ENCODE data around the gene RIOK2. TPM values are rescaled to one million over a fixed set of nuclear protein-coding genes. Genes with fewer than 3 reads are reported as not detected.
"Not testable (repeated sequence)": the region's sequence is repeated elsewhere in the genome, so short reads cannot be mapped to it uniquely, and the experiment has no call there.

RIOK2 gene
- total RNA-seq, 2 donors from 2014 or later: 21.4 to 32.2 TPM

DNA sequence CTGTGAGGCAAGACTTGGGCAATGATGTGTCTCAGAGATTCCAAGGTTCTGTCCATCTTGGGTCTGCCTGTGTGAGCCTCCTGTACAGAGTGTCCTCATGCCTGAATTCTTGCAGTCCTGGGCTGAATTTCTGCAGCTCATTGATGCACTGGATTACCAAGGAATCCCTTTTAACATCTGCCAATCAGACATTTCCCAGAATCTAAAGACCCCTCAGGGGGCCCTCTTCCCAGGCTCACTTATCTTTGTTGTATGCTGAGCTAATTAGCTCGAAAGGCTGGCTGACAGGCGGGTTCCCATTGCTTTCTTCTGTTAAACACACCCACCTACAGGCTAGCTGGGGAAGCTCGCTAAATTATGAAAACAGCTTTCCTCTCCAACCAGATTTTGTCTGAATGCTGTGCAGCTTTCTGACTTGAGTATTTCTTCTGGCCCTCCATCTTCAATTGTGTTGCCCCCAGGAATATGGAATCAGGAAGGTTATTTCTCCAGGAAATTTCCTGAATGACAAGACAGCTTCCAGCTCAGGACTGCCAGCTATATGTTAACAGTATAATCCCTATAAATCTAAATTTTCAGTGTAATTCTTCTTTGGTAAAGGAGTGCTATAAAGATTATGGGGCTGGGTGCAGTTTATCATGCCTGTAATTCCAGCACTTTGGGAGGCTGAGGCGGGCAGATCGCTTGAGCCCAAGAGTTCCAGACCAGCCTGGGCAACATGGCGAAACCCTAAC, 40.4 kb downstream of the RIOK2 start, which contains the start of gene LIX1:
Gene LIX1 (minus strand): TSS at position 91 of the 734 bp plus-strand sequence. CDS start 35 bp downstream, at position 56.
- H3K27ac Mint-ChIP-seq: no peak within 1 kb of the TSS

GRCh38 chr5:97141539-97141938, 41.5 kb downstream of the RIOK2 start:
- ATAC-seq: no peak

More for the DNA sequence above, 40.4 kb downstream of the RIOK2 start, which contains the start of gene LIX1:
- DNase-seq (ENCODE audit: low spot score in 2 of 2) (peak in 1 of 2 donors; percentile 23), ATAC-seq (peak; percentile 43 to 71)
- H3K9me3 Mint-ChIP-seq: no peaks in the 10 kb centered on the region
- H3K36me3 Mint-ChIP-seq: no peaks in the 10 kb centered on the region

DNA sequence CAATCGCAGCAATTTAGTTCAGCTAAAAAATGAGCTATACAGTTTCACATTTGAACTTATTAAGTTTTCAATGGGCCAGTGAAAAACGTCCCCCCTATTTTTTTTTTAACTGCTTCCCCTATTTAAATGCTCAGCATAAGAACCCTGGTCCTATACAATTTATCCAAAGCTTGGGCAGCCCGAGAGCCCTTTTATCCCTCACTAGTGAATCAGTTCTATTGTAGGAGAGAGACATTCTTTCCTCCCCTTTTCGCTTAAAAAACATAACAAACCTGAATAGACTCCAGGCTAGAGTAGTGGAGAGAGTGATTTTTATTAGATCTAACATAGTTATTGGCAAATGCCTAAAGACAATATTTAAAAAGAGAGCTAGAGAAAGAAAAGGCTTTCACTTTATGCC, 42.0 kb downstream of the RIOK2 start:
- Mint-ChIP-seq H3K27ac (no peak overlapping the region), H3K36me3 (no peaks in the 10 kb centered on the region), H3K9me3 (no peaks in the 10 kb centered on the region)
- DNase-seq (ENCODE audit: low spot score in 2 of 2): no peak
- no peak for ATAC-seq

More at GRCh38 chr5:97141539-97141938, 41.5 kb downstream of the RIOK2 start:
- H3K36me3 Mint-ChIP-seq: no peaks in the 10 kb centered on the region
- no peaks in the 10 kb centered on the region for H3K9me3 Mint-ChIP-seq
- no peak overlapping the region for H3K27ac Mint-ChIP-seq
- DNase-seq (ENCODE audit: low spot score in 2 of 2): no peak

DNA sequence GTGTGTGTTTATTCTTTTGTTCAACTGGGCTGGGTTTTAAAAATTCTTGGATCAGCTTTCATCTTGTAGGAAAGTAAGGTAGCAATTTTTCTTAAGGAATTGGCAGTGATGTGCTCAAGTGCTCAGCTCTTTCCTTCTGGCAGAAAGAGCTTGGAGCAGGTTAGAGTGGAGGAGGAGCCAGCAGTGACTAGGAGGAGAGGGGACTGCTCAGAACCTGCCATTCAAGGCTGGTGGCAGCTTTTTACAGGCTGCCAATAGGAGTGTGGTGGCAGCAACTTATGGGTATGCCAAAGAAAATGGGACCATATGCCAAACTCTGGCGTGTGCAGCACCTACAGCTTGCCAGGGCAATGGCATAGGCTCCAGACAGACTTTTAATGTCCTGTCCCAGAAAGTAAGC, 42.8 kb downstream of the RIOK2 start:
- ATAC-seq; H3K27ac Mint-ChIP-seq; DNase-seq (ENCODE audit: low spot score in 2 of 2); H3K9me3 Mint-ChIP-seq; H3K36me3 Mint-ChIP-seq: not testable (repeated sequence)

- H3K27ac Mint-ChIP-seq: no peak overlapping the region
- ATAC-seq (no peak), DNase-seq (ENCODE audit: low spot score in 2 of 2) (no peak)
- H3K36me3 Mint-ChIP-seq: no peaks in the 10 kb centered on the region
- H3K9me3 Mint-ChIP-seq: no peaks in the 10 kb centered on the region
These were observed 46.6 kb downstream of the RIOK2 start for GRCh38 chr5:97136475-97136874.

DNA sequence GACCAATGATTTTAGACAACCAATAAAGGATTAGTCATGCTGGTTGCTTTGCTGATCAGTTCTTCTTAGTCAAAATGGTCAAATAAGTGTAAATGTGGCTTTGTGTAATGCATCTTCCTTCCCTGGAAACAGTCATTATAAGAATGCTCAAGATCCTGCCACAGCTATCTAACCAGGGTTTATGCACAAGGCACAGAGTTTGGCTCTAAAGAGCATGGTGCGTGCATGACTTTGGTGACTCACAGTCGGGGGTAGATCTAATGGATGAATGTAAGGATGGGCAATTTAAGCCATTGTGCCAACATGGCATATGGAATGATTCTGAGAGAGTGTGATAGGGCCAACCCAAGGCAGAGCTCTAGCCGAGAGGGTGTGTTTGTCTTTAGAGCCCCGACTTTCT, 47.2 kb downstream of the RIOK2 start:
- no peaks in the 10 kb centered on the region for H3K36me3 Mint-ChIP-seq
- DNase-seq (ENCODE audit: low spot score in 2 of 2) (peak in 1 of 2 donors; percentile 28), ATAC-seq (peak; percentile 63 to 98)
- no peak overlapping the region for H3K27ac Mint-ChIP-seq
- H3K9me3 Mint-ChIP-seq: no peaks in the 10 kb centered on the region

GRCh38 chr5:97134634-97135033, 48.4 kb downstream of the RIOK2 start:
- Mint-ChIP-seq H3K36me3 (no peaks in the 10 kb centered on the region), H3K9me3 (no peaks in the 10 kb centered on the region), H3K27ac (no peak overlapping the region)
- ATAC-seq: no peak
- DNase-seq (ENCODE audit: low spot score in 2 of 2): no peak

- H3K36me3 Mint-ChIP-seq: no peaks in the 10 kb centered on the region
- no peak overlapping the region for H3K27ac Mint-ChIP-seq
- DNase-seq (ENCODE audit: low spot score in 2 of 2) (no peak), ATAC-seq (no peak)
- no peaks in the 10 kb centered on the region for H3K9me3 Mint-ChIP-seq
These were observed 49.9 kb downstream of the RIOK2 start for GRCh38 chr5:97133101-97133500.

GRCh38 chr5:97131921-97132320, 51.1 kb downstream of the RIOK2 start:
- no peak for DNase-seq (ENCODE audit: low spot score in 2 of 2)
- H3K36me3 Mint-ChIP-seq: no peaks in the 10 kb centered on the region
- no peak for ATAC-seq
- no peak overlapping the region for H3K27ac Mint-ChIP-seq
- no peaks in the 10 kb centered on the region for H3K9me3 Mint-ChIP-seq

GRCh38 chr5:97131139-97131710, 51.8 kb downstream of the RIOK2 start:
- Mint-ChIP-seq H3K9me3 (no peaks in the 10 kb centered on the region), H3K36me3 (no peaks in the 10 kb centered on the region), H3K27ac (no peak overlapping the region)
- DNase-seq (ENCODE audit: low spot score in 2 of 2): no peak
- no peak for ATAC-seq

DNA sequence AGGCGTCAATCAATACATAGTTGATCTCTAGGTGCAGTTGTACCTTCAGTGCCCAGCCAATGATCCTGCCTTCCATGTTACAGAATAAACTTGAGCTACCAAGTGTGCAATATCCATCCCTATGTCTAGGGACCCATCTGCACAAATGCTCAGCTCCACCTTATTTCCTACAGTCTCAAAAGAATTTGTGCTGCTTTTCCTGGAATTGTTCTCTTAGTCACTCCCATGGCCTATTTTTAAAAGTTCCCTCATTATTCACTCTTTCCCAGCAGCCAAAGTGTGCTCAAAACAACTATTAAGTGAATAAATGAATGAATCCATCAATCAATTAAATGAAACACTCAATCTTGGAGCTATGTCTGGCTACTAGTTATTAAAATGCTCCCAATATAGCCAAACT, 55.3 kb downstream of the RIOK2 start:
- H3K9me3 Mint-ChIP-seq: no peaks in the 10 kb centered on the region
- DNase-seq (ENCODE audit: low spot score in 2 of 2) (no peak), ATAC-seq (no peak)
- H3K36me3 Mint-ChIP-seq: no peaks in the 10 kb centered on the region
- no peak overlapping the region for H3K27ac Mint-ChIP-seq

DNA sequence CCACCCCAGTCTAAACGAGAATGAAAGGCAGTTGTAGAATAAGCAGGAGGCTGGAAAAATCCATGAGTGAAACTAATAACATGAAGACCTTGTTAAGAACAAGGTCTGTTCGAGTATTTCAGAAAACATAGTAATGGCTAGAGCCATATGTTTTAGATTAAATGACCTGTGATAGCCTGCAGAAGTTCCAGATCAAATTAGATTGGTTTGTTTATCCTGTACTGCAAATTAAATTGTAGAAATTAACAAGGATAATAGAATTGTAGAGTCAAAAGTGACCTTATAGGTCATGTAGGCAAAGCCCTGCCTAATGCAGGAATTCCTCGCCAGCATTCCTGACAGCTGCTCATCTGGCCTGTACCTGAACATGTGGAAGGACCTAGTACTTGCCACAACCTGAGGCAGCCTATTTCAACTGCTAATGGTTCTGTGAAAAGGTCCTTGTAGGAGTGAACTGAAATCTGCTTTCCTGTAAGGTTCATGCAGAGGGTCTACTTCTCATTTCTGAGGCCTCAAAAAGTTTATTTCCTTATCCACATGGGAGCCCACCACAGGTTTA, 57.8 kb downstream of the RIOK2 start:
- H3K36me3 Mint-ChIP-seq: no peaks in the 10 kb centered on the region
- no peak for ATAC-seq
- H3K27ac Mint-ChIP-seq: no peak overlapping the region
- no peak for DNase-seq (ENCODE audit: low spot score in 2 of 2)
- no peaks in the 10 kb centered on the region for H3K9me3 Mint-ChIP-seq

DNA sequence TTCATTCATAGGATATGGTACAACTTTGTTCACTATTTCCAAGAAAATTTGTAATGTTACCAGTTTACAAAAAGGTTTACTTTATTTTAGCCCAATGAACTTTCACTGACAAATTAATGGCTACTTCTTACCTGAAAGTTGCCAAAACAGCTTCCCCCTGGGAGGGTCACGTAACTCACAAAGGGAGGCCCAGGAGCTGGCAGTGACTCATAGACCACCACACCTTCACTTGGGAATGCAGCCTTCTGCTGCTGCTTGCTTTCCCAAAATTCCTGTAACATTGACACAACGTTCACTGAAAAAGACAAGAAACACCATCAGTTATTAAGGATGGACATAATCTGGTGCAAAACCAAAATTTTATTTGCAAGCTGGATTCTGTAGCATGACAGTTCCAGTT, 58.7 kb downstream of the RIOK2 start:
- no peaks in the 10 kb centered on the region for H3K9me3 Mint-ChIP-seq
- ATAC-seq: no peak
- no peaks in the 10 kb centered on the region for H3K36me3 Mint-ChIP-seq

DNA sequence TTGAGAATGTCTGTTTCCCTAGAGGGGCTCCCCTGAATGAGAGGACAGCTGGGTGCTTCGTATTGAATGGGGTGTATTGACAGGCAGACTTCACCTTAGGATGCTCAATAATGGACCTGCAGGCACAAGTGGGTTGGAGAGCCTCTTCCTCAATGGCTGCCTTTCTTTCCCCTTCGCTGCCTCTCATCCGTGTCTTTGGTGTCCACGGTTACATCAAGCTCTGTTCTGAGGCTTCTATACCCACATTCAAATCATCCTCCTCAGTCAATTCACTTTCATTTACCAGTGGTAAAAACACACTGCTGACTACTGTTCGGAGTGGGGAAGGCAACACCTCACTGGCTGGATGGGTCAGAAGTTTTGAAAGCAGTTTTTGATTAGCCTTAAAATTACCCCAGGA, 61.2 kb downstream of the RIOK2 start:
- no peak for DNase-seq (ENCODE audit: low spot score in 2 of 2)
- Mint-ChIP-seq H3K27ac (no peak overlapping the region), H3K9me3 (no peaks in the 10 kb centered on the region)

More for the DNA sequence above, 58.7 kb downstream of the RIOK2 start:
- no peak overlapping the region for H3K27ac Mint-ChIP-seq
- DNase-seq (ENCODE audit: low spot score in 2 of 2): no peak

DNA sequence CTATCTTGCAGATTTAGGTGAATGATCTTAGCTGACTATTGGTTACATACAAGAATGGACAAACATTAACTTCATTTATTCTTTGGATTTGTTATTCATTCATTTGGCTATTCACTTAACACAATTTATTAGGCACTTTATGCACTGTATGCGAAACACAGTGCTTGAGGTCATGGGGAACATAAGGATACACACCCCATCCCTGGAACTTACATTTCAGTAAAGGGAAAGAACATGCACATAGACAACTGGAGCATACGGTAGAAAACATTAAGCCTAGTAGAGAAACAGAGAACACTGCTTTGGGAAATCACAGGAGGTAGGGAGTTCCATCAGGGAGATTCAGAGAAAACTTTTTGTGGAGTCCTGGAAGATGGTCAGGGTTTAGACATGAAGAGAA, 62.9 kb downstream of the RIOK2 start:
- no peak for DNase-seq (ENCODE audit: low spot score in 2 of 2)
- H3K36me3 Mint-ChIP-seq: no peaks in the 10 kb centered on the region
- no peak overlapping the region for H3K27ac Mint-ChIP-seq
- no peak for ATAC-seq
- H3K9me3 Mint-ChIP-seq: no peaks in the 10 kb centered on the region

More for the DNA sequence above, 61.2 kb downstream of the RIOK2 start:
- no peak for ATAC-seq
- no peaks in the 10 kb centered on the region for H3K36me3 Mint-ChIP-seq

GRCh38 chr5:97119007-97119390, 64.0 kb downstream of the RIOK2 start:
- Mint-ChIP-seq H3K9me3 (no peaks in the 10 kb centered on the region), H3K27ac (no peak overlapping the region), H3K36me3 (no peaks in the 10 kb centered on the region)
- ATAC-seq (no peak), DNase-seq (ENCODE audit: low spot score in 2 of 2) (no peak)

DNA sequence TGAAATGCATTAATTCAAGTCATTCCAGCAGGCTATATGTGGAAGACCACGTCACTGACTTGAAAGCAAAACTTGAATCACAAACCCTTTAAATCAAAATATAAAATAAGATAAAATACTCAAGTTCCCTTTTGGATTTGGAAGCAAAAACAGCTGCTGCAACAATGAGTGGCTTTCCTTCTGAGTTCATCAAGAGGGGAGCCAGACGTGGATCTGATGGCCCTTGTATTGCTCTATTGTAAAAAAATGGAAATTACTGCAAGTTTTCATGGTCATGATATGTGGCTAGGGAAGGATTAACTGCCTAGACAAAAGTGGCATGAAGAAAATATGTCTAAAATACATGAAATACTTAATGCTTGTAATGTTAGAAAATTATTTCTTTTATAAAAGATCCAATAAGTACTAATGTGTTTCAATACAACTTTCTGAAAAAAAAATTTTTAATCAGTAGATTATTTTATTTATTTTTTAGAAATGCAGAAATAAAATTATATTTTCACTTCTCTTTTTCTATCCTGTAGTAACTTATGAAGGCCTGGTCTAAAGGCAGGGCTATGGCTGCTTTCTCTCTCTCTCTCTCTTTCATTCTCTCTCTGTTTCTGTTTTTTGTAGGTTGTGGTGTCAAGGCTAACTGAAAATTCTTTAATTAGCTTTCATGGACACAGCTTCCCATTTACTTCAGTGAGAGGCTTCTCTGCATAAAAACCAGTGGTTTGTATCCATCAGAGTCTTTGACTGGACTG, 64.6 kb downstream of the RIOK2 start:
- H3K36me3 Mint-ChIP-seq: no peaks in the 10 kb centered on the region
- no peak overlapping the region for H3K27ac Mint-ChIP-seq
- ATAC-seq (no peak), DNase-seq (ENCODE audit: low spot score in 2 of 2) (no peak)
- H3K9me3 Mint-ChIP-seq: no peaks in the 10 kb centered on the region

Measured in activated naive CD4-positive, alpha-beta T cell treated with anti-CD3 and anti-CD28 coated beads, Interleukin-2, amount 50 U/mL, for 72 hours (primary cell).